K562 (cell line): ENCODE measurements around the gene FMN1. TPM values are rescaled to one million over a fixed set of nuclear protein-coding genes. Genes with fewer than 3 reads are reported as not detected.

Source experiments
- ATAC-seq: fragments of 200-7000 bp; cut with Tn5 transposase; 3 replicates; pipeline ENCODE4 v1.9.1; 2020; ENCODE audit warnings: moderate library complexity
- BruUV-seq: library from RNA; stranded (reverse); fragments of 400-500 nt; replicated peaks from 2 replicates; lab custom pipeline; 2021; lab: Mats Ljungman, UMichigan
- CTCF ChIA-PET: fragments of 300-600 bp; formaldehyde crosslinking; extraction: SDS; loops from one replicate; lab custom pipeline; 2021; ENCODE audit warnings: low intra/inter-chr PET ratio; lab: Yijun Ruan, JAX
- POLR2A ChIA-PET: fragments of 300-600, 350-650 bp; sonication (Branson Sonifier 250); formaldehyde crosslinking; extraction: SDS; loops from one replicate; lab custom pipeline; 2021; ENCODE audit warnings: antibody characterized with exemption, inconsistent platforms; lab: Yijun Ruan, JAX
- DNase-seq, 4 experiments: peaks; one replicate each; pipeline versions ENCODE4 v3.0.0 to v3.0.0-alpha.2; 2011 to 2018; ENCODE audit warnings: low spot score in 3 of 4, mixed read lengths in 3 of 4; ENCODE audit errors: extremely low read depth in 1 of 4
- FAIRE-seq: peaks from 2 replicates; lab custom pipeline; 2011; peaks lifted over from hg19 to GRCh38; lab: Jason Lieb, UNC
- H2AFZ ChIP-seq: 2 replicates; pipeline ENCODE4 v1.6.0; 2011; ENCODE audit warnings: low read depth, low read length, control low read depth, inconsistent platforms
- H3K27ac ChIP-seq: fragments of 200-600 bp; 3 replicates; pipeline ENCODE4 v1.8.0; 2011; ENCODE audit warnings: low read depth, mild to moderate bottlenecking, control low read depth, inconsistent platforms, low read length, moderate library complexity, mixed read lengths; ENCODE audit errors: extremely low read depth
- H3K27me3 ChIP-seq, 2 experiments: fragments of 300-600 bp in 1 of 2; 2 replicates in 1 of 2; 3 replicates in 1 of 2; pipeline versions ENCODE4 v1.6.0 to v1.8.0; 2011; ENCODE audit warnings: inconsistent platforms in 2 of 2, low read length in 2 of 2, mild to moderate bottlenecking in 1 of 2, mixed read lengths in 1 of 2, moderate library complexity in 1 of 2; ENCODE audit not compliant: control insufficient read depth in 2 of 2, insufficient read depth in 2 of 2
- H3K36me3 ChIP-seq: fragments of 300-600 bp; 3 replicates; pipeline ENCODE4 v1.8.0; 2011; ENCODE audit warnings: mild to moderate bottlenecking, low read length, inconsistent platforms; ENCODE audit not compliant: control insufficient read depth, insufficient read depth
- H3K4me1 ChIP-seq, 2 experiments: fragments of 200-600 bp in 1 of 2; replicated peaks in 1 of 2; 2 replicates in 1 of 2; 3 replicates in 1 of 2; pipeline versions ENCODE4 v1.5.1 to v1.8.0; 2011; ENCODE audit warnings: inconsistent platforms in 2 of 2, low read length in 2 of 2, mild to moderate bottlenecking in 1 of 2, mixed read lengths in 1 of 2, moderate library complexity in 1 of 2; ENCODE audit not compliant: control insufficient read depth in 2 of 2, insufficient read depth in 2 of 2
- H3K4me2 ChIP-seq: 2 replicates; pipeline ENCODE4 v1.6.1; 2011; ENCODE audit warnings: low read length, control low read depth, inconsistent platforms, mixed read lengths; ENCODE audit not compliant: insufficient read depth
- H3K4me3 ChIP-seq: fragments of 200-600 bp; sonication (generic), shearing (Covaris generic); 2 replicates; pipeline ENCODE4 v1.5.1; 2016; ENCODE audit warnings: control low read depth, inconsistent platforms
- H3K79me2 ChIP-seq: fragments of 200-600 bp; 3 replicates; pipeline ENCODE4 v1.8.0; 2011; ENCODE audit warnings: low read length, inconsistent platforms; ENCODE audit not compliant: control insufficient read depth, insufficient read depth
- H3K9ac ChIP-seq, 2 experiments: 2 replicates each; pipeline versions ENCODE4 v1.6.0 to v1.6.1; 2011; ENCODE audit warnings: low read depth in 2 of 2, low read length in 2 of 2, control low read depth in 1 of 2, inconsistent platforms in 1 of 2, mild to moderate bottlenecking in 1 of 2, mixed read lengths in 1 of 2; ENCODE audit not compliant: insufficient read depth in 1 of 2
- H3K9me1 ChIP-seq: one replicate; pipeline ENCODE4 v1.6.0; 2011; ENCODE audit warnings: inconsistent platforms, mild to moderate bottlenecking, low read length, moderate library complexity; ENCODE audit not compliant: control insufficient read depth, insufficient read depth
- H3K9me3 ChIP-seq: replicated peaks from 2 replicates; pipeline ENCODE4 v1.5.1; 2011; ENCODE audit warnings: low read depth, low read length, inconsistent platforms; ENCODE audit not compliant: control insufficient read depth, insufficient read depth
- H4K20me1 ChIP-seq: replicated peaks from 2 replicates; pipeline ENCODE4 v1.6.1; 2011; ENCODE audit warnings: low read length, inconsistent platforms, mixed read lengths; ENCODE audit not compliant: control insufficient read depth, insufficient read depth
- CREM ChIP-seq: IDR thresholded peaks from 2 replicates; pipeline ENCODE4 v1.6.1; 2014; ENCODE audit warnings: antibody characterized with exemption, low read depth
- KDM4B ChIP-seq, 2 experiments: fragments of 450-650 bp in 1 of 2; sonication (generic) in 1 of 2; IDR thresholded peaks; 2 replicates each; pipeline ENCODE4 v1.6.1; 2016 to 2017; ENCODE audit warnings: borderline replicate concordance in 2 of 2, antibody characterized with exemption in 1 of 2, low read depth in 1 of 2, mild to moderate bottlenecking in 1 of 2
- KHSRP ChIP-seq: fragments of 450-650 bp; IDR thresholded peaks from 2 replicates; pipeline ENCODE4 v1.6.1; 2017
- KLF6 ChIP-seq: fragments of 250-450 bp; sonication (Bioruptor Pico); IDR thresholded peaks from 2 replicates; pipeline ENCODE4 v1.4.0; 2020; ENCODE audit warnings: mild to moderate bottlenecking, moderate library complexity, borderline replicate concordance
- MEF2A ChIP-seq: IDR thresholded peaks from 2 replicates; pipeline ENCODE4 v1.6.1; 2011; ENCODE audit warnings: low read depth, mild to moderate bottlenecking, low read length, moderate library complexity; ENCODE audit not compliant: control insufficient read depth
- NFRKB ChIP-seq: fragments of 450-650 bp; IDR thresholded peaks from 2 replicates; pipeline ENCODE4 v1.6.1; 2016; ENCODE audit warnings: low read depth
- RAD51 ChIP-seq: fragments of 450-650 bp; IDR thresholded peaks from 2 replicates; pipeline ENCODE4 v1.7.1; 2016; ENCODE audit warnings: low read depth, mild to moderate bottlenecking, borderline replicate concordance
- RHOXF2B ChIP-seq: fragments of 250-450 bp; sonication (Bioruptor Pico); conservative IDR thresholded peaks from 2 replicates; pipeline ENCODE4 v1.5.1; 2021
- SIN3B ChIP-seq: fragments of 450-650 bp; IDR thresholded peaks from 2 replicates; pipeline ENCODE4 v1.6.1; 2017; ENCODE audit warnings: low read depth, mild to moderate bottlenecking, moderate library complexity
- STAT5B ChIP-seq: fragments of 250-450 bp; sonication (Bioruptor Pico); IDR thresholded peaks from 2 replicates; pipeline ENCODE4 v1.8.0; 2021; ENCODE audit warnings: mild to moderate bottlenecking, inconsistent platforms
- TBP ChIP-seq: optimal IDR thresholded peaks from 2 replicates; pipeline ENCODE3; 2011; ENCODE audit warnings: low read depth, low read length, improper control_type of control experiment
- TRIM24 ChIP-seq, 2 experiments: fragments of 450-650 bp; IDR thresholded peaks; 2 replicates each; pipeline ENCODE4 v1.6.1; 2016
- ZBTB17 ChIP-seq: fragments of 450-650 bp; formaldehyde crosslinking; IDR thresholded peaks from 2 replicates; pipeline ENCODE4 v1.4.0; 2020; ENCODE audit warnings: mild to moderate bottlenecking
- ZNF274 ChIP-seq: IDR thresholded peaks from 2 replicates; pipeline ENCODE4 v1.6.1; 2011; ENCODE audit warnings: low read depth, mild to moderate bottlenecking, low read length, moderate library complexity, borderline replicate concordance
- ZSCAN32 ChIP-seq: fragments of 450-650 bp; formaldehyde crosslinking; IDR thresholded peaks from 2 replicates; pipeline ENCODE4 v1.4.0; 2020; ENCODE audit warnings: mild to moderate bottlenecking, moderate library complexity
- WGBS: fragments of 100-300 bp; shearing (Covaris generic); methylation state at CpG from one replicate; pipeline ENCODE4 v1.1.6; 2016; ENCODE audit warnings: low coverage, mixed read lengths; ENCODE audit not compliant: insufficient coverage; ENCODE audit errors: missing lambda C conversion rate; 5-methylcytosine and 5-hydroxymethylcytosine counted together
- in situ Hi-C: fragments of 300-500 bp; cut with MboI; formaldehyde crosslinking; loops from 4 replicates; pipeline ENCODE4 v1.15.0; 2018; ENCODE audit warnings: inconsistent platforms, mixed read lengths
- intact Hi-C: fragments of 100-400 bp; cut with micrococcal nuclease; formaldehyde crosslinking; loops from 2 replicates; pipeline ENCODE4 v1.14.2; 2022
- polyA plus RNA-seq, 8 experiments: library from polyadenylated mRNA; depleted of rRNA in 4 of 8; stranded (reverse) in 5 of 8; unstranded in 3 of 8; fragments of >200 nt; fragmentation: Nextera tagmentation in 2 of 8; fragmentation: Illumina TruSeq in 1 of 8; extraction: Ambion mirVana in 2 of 8; extraction: Trizol in 1 of 8; gene quantifications; 2 replicates each; pipeline versions ENCODE4 v1.2.1 to v1.2.3, GENCODE V29; 2011 to 2014; ENCODE audit warnings: inconsistent platforms in 1 of 8, missing spikeins in 1 of 8
- total RNA-seq, 7 experiments: library from RNA; depleted of rRNA in 6 of 7; stranded (reverse); fragments of >200 nt in 6 of 7; fragmentation: Illumina TruSeq in 2 of 7; extraction: Trizol in 2 of 7; gene quantifications; 2 replicates each; pipeline versions ENCODE4 v1.2.1 to v1.2.3, GENCODE V29; 2011 to 2021; ENCODE audit warnings: low replicate concordance in 1 of 7
- TF ChIP-seq, protein P1 (sequence below): fragments of 250-450 bp; sonication (Bioruptor Pico); IDR thresholded peaks from 2 replicates; pipeline ENCODE4 v1.8.0; 2022; ENCODE audit warnings: inconsistent platforms, mild to moderate bottlenecking, moderate library complexity, borderline replicate concordance
- TF ChIP-seq, protein P2 (sequence below): fragments of 450-650 bp; IDR thresholded peaks from 2 replicates; pipeline ENCODE4 v1.6.1; 2017; ENCODE audit warnings: antibody characterized with exemption
- TF ChIP-seq, protein P3 (sequence below): fragments of 200-800 bp; sonication (Bioruptor generic); IDR thresholded peaks from 2 replicates; pipeline ENCODE4 v1.6.1; 2017; ENCODE audit warnings: missing genetic modification characterization, missing compliant biosample characterization
- TF ChIP-seq, protein P4 (sequence below): sonication (generic); formaldehyde crosslinking; IDR thresholded peaks from 2 replicates; pipeline ENCODE4 v1.5.0; 2020; ENCODE audit warnings: missing genetic modification reagents

The FMN1 gene
- total and polyA plus RNA-seq, 9 of the 15 experiments (the other 6 are each of a cell fraction or from before 2014, with no cell fraction given): 0.03 to 0.07 (median 0.04) TPM; not detected in 6

DNA sequence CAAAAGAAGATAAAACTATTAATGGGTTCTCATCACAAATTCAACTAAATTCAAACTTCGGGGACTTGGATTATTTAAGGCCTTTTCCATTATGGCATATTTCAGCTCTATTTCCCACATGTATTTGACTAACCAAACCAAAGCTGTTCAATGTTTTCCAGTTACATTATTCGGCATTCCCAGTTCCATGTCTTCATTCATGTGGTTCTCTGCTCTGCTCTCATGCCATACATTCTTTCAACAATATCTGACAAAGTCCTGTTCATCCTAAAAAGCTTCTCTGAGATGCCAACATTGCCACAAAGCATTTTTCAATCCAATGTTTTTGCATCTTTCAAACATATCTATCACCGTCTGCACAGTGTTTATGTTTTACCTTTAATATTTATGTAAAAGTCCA, 335.3 kb downstream of the FMN1 start (continued):
- TF ChIP-seq KLF6 (CRISPR knock-in tag): no peak
- no peak for TF ChIP-seq RHOXF2B (CRISPR knock-in tag)
- TF ChIP-seq KHSRP: no peak
- no peak for TF ChIP-seq ZSCAN32 (CRISPR knock-in tag)
- TF ChIP-seq, protein P1, sequence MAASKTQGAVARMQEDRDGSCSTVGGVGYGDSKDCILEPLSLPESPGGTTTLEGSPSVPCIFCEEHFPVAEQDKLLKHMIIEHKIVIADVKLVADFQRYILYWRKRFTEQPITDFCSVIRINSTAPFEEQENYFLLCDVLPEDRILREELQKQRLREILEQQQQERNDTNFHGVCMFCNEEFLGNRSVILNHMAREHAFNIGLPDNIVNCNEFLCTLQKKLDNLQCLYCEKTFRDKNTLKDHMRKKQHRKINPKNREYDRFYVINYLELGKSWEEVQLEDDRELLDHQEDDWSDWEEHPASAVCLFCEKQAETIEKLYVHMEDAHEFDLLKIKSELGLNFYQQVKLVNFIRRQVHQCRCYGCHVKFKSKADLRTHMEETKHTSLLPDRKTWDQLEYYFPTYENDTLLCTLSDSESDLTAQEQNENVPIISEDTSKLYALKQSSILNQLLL: no peak

DNA sequence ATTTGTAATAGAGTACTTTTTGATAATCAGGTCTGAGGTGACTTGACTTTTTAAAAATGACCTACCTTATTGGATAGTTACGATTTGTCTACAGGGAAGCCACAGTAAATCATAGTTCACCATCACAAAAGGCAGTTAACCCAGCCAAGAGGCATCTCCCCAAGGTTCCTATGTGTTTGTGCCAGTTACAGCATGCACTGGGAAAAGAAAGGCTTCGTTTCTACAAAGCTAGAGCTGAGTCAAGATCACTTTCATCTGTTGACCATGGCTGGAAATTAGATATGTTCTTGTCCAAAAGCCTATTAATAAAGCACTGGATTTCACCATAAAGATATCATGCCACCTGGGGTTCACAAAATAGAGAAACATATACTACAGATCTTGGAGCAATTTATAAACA, 336.8 kb downstream of the FMN1 start:
- Histone ChIP-seq H3K4me2 (no peak overlapping the region), H3K36me3 (no peaks in the 10 kb centered on the region), H3K27me3 (peaks cover 0 to 2% of the 10 kb centered on the region in 2 experiments; a peak in 2 of 5 replicates), H3K4me1 (no peaks in the 10 kb centered on the region), H3K9me3 (no peaks in the 10 kb centered on the region), H4K20me1 (no peaks in the 10 kb centered on the region), H3K9ac (no peak overlapping the region), H3K27ac (no peak overlapping the region), H2AFZ (no peak overlapping the region), H3K4me3 (no peak overlapping the region), H3K9me1 (no peaks in the 10 kb centered on the region), H3K79me2 (no peaks in the 10 kb centered on the region)
- CTCF ChIA-PET: no interaction called here
- BruUV-seq: no TSS peak
- intact Hi-C loops: no loop called here
- in situ Hi-C loops: no loop called here
- ATAC-seq (no peak), DNase-seq (no peak), FAIRE-seq (no peak)
- WGBS: 0% methylated on average over 2 of the region's 2 CpGs
- POLR2A ChIA-PET: no interaction called here
- TF ChIP-seq STAT5B: no peak
- no peak for TF ChIP-seq TBP
- TF ChIP-seq CREM: no peak
- no peak for TF ChIP-seq ZBTB17 (CRISPR knock-in tag)
- no peak for TF ChIP-seq TRIM24 (IDR thresholded peaks at IDR 0.05)
- TF ChIP-seq NFRKB: no peak
- no peak for TF ChIP-seq ZNF274
- TF ChIP-seq, protein P2, sequence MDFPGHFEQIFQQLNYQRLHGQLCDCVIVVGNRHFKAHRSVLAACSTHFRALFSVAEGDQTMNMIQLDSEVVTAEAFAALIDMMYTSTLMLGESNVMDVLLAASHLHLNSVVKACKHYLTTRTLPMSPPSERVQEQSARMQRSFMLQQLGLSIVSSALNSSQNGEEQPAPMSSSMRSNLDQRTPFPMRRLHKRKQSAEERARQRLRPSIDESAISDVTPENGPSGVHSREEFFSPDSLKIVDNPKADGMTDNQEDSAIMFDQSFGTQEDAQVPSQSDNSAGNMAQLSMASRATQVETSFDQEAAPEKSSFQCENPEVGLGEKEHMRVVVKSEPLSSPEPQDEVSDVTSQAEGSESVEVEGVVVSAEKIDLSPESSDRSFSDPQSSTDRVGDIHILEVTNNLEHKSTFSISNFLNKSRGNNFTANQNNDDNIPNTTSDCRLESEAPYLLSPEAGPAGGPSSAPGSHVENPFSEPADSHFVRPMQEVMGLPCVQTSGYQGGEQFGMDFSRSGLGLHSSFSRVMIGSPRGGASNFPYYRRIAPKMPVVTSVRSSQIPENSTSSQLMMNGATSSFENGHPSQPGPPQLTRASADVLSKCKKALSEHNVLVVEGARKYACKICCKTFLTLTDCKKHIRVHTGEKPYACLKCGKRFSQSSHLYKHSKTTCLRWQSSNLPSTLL: no peak
- no peak for TF ChIP-seq SIN3B
- TF ChIP-seq, protein P3, sequence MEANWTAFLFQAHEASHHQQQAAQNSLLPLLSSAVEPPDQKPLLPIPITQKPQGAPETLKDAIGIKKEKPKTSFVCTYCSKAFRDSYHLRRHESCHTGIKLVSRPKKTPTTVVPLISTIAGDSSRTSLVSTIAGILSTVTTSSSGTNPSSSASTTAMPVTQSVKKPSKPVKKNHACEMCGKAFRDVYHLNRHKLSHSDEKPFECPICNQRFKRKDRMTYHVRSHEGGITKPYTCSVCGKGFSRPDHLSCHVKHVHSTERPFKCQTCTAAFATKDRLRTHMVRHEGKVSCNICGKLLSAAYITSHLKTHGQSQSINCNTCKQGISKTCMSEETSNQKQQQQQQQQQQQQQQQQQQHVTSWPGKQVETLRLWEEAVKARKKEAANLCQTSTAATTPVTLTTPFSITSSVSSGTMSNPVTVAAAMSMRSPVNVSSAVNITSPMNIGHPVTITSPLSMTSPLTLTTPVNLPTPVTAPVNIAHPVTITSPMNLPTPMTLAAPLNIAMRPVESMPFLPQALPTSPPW: no peak
- no peak for TF ChIP-seq RAD51
- TF ChIP-seq, protein P4, sequence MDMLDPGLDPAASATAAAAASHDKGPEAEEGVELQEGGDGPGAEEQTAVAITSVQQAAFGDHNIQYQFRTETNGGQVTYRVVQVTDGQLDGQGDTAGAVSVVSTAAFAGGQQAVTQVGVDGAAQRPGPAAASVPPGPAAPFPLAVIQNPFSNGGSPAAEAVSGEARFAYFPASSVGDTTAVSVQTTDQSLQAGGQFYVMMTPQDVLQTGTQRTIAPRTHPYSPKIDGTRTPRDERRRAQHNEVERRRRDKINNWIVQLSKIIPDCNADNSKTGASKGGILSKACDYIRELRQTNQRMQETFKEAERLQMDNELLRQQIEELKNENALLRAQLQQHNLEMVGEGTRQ (CRISPR knock-in tag): no peak
- TF ChIP-seq KDM4B (IDR thresholded peaks at IDR 0.05; ENCODE audit: borderline replicate concordance in 2 of 2, low read depth in 1 of 2): no peak
- no peak for TF ChIP-seq MEF2A
